DOHH2 (cell line): ENCODE data around the gene RAPGEF1.

Source experiments
- CTCF ChIP-seq: fragments of 200-600 bp; sonication (generic); IDR thresholded peaks from one replicate; pipeline ENCODE4 v1.5.1; 2014; ENCODE audit warnings: antibody characterized with exemption, mild to moderate bottlenecking, low read depth, low read length; ENCODE audit not compliant: poor library complexity, severe bottlenecking
- EZH2phosphoT487 ChIP-seq: fragments of 200-600 bp; sonication (generic); IDR thresholded peaks from 2 replicates; pipeline ENCODE4 v1.6.1; 2017; ENCODE audit warnings: borderline replicate concordance, mild to moderate bottlenecking, antibody characterized with exemption, low read length, moderate library complexity, mixed read lengths

- TF ChIP-seq EZH2phosphoT487 (no peak), CTCF (no peak)
Measured at GRCh38 chr9:131589124-131589711, 150.7 kb downstream of the RAPGEF1 start.
